NCI-H128 (cell line): ENCODE data around the gene FAM120C.

Experiments used
- DNase-seq: peaks from one replicate; lab custom pipeline; 2025; ENCODE audit not compliant: unreplicated experiment; lab: John Stamatoyannopoulos, UW

The FAM120C gene

GRCh38 chrX:54157561-54157960 is 25.5 kb downstream of the FAM120C start:
- DNase-seq = no peak

GRCh38 chrX:54134269-54134668 is 48.8 kb downstream of the FAM120C start:
- DNase-seq = no peak

GRCh38 chrX:54116391-54116790 is 66.7 kb downstream of the FAM120C start:
- no peak for DNase-seq

GRCh38 chrX:54093571-54093970 is 89.5 kb downstream of the FAM120C start:
- DNase-seq = no peak

DNA sequence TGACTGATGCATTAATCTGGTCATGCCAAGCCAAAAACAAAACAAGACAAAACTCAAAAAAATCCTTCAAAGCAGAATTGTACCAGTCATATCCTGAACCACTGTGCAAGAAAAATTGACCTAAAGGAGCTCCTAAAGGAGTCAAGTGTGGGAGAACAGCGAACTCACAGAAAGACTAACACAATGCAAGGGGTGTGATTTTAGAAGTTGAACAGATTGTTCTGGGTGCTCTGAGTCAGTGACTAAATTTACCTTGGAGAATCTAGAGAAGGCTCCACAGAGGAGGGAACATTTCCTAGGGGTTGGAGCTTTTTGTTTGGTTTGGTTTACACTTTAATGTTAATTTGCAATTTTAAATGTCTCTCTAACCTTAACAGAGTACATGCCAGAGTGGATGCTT is 89.9 kb downstream of the FAM120C start:
- no peak for DNase-seq

- DNase-seq = no peak
These were observed 92.2 kb downstream of the FAM120C start for GRCh38 chrX:54090880-54091279.

- no peak for DNase-seq
These were observed 93.9 kb downstream of the FAM120C start for GRCh38 chrX:54089191-54089590.

DNA sequence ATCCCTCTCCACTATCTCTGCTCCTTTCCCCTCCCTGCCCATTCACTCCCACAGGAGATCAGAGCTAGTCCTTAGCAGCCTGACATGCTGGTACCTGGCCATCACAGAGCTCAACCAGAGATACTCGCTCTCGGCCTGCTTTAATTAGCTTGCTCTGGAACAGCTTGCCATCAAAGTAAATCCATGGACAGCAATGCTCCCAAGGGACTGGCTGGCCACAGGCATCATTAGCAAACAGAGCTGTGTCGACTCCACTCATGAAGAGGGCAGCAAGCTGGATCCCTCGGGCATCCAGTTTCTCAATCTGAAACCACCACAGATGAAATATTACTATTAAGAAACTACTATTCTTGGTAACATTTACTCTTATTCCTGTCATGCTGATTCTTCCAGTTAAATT is 95.4 kb downstream of the FAM120C start:
- DNase-seq = no peak

GRCh38 chrX:54085666-54086065 is 97.4 kb downstream of the FAM120C start:
- no peak for DNase-seq

GRCh38 chrX:54076903-54077302 is 106.2 kb downstream of the FAM120C start:
- DNase-seq = no peak

DNA sequence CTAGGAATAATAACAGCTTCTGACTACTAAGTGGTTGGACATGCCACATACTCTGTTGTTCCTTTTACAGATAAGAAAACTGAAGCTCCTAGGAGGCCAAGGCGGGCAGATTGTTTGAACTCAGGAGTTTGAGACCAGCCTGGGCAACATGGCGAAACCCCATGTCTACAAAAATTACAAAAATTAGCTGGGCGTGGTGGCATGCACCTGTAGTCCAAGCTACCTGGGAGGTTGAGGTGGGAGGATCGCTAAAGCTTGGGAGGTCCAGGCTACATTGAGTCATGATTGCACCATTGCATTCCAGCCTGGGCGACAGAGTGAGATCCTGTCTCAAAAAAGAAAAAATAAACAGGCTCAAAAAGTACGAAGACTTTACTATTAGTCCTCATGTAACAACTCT is 108.2 kb downstream of the FAM120C start:
- no peak for DNase-seq

GRCh38 chrX:54067766-54068165 is 115.3 kb downstream of the FAM120C start:
- DNase-seq = no peak

- no peak for DNase-seq
These were observed 116.2 kb downstream of the FAM120C start for GRCh38 chrX:54066841-54067240.

DNA sequence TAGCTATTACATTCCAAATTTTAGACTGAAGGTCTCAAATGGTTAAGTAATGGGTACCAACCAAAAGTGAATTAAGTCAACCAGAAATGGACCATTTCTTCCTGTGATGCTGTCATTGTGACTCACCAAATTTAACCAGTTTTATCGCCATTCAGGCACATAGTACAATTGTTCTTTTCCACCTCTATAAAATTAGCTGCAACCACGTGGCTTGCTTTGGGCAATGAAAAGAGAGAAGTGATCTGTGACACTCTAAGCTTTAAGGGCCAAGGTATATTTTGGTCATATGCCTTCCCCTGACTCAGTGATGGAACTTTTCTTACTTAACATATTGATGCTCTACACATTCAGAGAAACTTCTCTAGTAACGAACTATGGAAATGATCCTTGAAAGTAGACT is 118.5 kb downstream of the FAM120C start:
- DNase-seq = no peak

DNA sequence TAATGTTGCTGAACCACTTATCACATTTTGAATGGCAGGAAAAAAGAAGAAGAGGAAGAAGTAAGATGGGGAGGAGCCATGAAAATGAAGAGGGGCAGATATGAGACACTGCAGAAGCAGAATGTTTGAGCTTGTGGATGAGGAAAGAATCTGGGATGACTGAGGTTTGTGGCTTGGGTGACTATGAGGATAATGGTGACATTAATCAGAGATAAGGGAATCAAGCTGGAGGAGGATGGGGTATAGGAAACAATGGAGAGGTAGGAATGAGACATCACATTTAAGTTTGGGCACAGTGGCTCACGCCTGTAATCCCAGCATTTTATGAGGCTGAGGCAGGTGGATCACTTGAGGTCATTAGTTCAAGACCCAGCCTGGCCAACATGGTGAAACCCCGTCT is 119.7 kb downstream of the FAM120C start:
- DNase-seq = no peak

DNA sequence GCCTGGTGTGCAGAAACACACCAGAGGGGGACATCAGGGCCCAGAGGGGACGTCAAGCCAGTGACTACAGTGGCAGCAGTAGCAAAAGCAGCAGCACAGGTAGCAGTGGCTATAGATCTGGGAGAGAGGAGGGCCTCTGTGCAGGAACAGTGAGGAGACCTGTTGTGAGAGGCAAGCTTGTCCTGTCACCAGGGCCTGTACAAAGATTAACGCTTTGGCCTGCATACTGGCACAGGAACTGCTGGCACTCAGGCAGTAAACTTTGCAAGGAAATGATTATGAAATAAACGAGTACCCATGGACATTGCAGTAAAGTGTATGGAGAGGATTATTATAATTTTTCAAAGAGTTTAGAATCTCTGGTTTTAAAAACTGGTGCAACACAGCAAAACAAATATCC is 133.3 kb downstream of the FAM120C start:
- no peak for DNase-seq

DNA sequence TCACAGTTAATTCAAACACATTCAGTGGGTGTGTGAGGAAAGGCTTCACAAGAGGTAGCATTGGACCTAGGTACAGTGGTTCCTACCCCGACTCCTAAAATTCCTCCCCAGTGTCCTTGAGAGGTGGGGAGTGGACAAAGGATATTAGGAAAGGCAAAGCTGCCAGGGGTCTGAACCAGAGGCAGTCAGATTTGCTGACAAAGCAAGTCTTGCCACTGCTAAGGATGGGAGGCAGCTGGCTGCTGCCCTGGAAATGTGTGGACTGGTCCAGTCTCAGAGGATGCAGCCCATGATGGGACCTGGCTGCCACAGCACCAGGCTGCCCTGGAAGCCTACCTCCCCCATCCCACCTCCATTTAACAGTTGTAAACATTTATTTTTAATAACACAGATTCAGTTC is 134.6 kb downstream of the FAM120C start:
- DNase-seq = no peak

- DNase-seq = no peak
These were observed 137.4 kb downstream of the FAM120C start for GRCh38 chrX:54045563-54046228.

DNA sequence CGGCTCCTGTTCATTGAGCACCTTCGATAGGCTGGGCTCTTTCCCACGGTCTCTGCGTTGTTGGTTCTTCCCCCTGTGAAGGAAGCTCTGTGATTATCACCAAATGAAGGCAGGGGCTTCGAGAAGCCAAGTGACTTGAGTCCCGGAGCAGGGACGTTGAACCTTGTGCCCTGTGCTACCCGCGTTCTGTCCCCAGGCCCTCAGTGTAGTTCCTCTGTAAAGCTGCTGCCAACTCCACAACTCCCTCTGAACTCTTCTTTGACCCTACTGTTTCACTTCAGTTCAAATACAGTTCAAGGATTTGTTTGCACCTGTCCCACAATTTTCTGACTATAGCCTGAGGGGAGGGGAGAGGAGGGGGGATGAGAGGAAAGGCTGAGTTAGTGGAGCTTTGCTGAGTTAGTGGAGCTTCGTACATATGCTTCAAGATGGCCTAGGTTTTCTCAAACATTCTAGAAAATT is 138.1 kb downstream of the FAM120C start:
- DNase-seq = no peak

DNA sequence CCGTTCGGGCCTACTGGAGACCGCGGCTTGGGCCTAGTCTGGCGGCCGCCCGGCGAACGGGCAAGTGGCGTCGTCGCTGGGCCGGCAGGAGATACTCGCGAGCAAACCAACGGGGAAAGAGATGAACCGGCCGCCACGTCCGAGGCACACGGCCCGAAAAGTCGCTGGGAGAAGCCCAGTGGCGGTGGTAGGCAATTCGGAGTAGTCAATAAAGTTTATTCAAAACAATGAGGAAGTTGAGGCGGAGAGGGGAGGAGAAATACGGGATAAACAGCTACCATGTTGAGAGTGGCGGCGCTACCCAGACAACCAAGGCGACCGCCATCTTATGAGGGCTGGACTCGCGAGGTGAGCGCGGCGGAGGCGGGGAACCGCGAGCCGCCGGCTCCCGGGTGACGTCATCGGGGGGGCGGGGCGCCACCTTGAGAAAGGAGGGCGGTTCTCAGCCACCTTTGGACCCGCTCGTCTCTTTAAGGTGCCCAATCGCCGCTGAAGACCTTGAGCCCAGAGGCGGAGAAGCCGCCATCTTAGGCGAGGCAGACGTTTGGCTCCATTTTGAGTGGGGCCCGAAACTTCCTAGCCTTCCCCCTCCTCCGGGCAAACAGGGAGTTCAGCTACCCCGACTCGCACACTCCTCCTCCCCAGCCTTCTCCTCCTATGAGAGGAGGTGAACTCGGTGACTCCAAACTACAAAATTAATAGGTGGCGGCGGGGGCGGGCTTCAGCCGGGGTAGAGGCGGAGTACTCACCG is 138.8 kb downstream of the FAM120C start, which contains the start of gene PHF8:
Gene PHF8 (minus strand): TSS at position 348 of the 751 bp plus-strand sequence. CDS start 1,745 bp downstream, outside the sequence.
- DNase-seq = peak; percentile 88

GRCh38 chrX:54043541-54044125 is 139.4 kb downstream of the FAM120C start:
- DNase-seq = no peak

GRCh38 chrX:54043056-54043455 is 140.0 kb downstream of the FAM120C start:
- DNase-seq = no peak
